Stimulated activated effector memory CD8-positive, alpha-beta T cell treated with anti-CD3 and anti-CD28 coated beads, Interleukin-12 subunit alpha, Interleukin-12 subunit beta, amount 100 ng/mL, for 72 hours (primary cell): ENCODE data around the gene OBP2A.

Experiments used
- ATAC-seq: fragments of 150-1000 bp; cut with Tn5 transposase; 2 replicates; pipeline ENCODE4 v1.10.0; 2021
- DNase-seq, 2 donors: peaks; one replicate each; pipeline ENCODE4 v3.0.0; 2021 to 2022; ENCODE audit warnings: low spot score in 2 of 2
- H3K27ac Mint-ChIP-seq: one replicate; pipeline ENCODE4 v1.8.0; 2022; ENCODE audit warnings: mild to moderate bottlenecking, mixed read lengths
- H3K36me3 Mint-ChIP-seq: one replicate; pipeline ENCODE4 v1.8.0; 2022; ENCODE audit warnings: mild to moderate bottlenecking, mixed read lengths
- H3K4me1 Mint-ChIP-seq: one replicate; pipeline ENCODE4 v1.8.0; 2022; ENCODE audit warnings: mixed read lengths
- H3K4me3 Mint-ChIP-seq: one replicate; pipeline ENCODE4 v1.8.0; 2022; ENCODE audit warnings: mild to moderate bottlenecking, mixed read lengths
- H3K9me3 Mint-ChIP-seq: one replicate; pipeline ENCODE4 v1.8.0; 2022; ENCODE audit warnings: mixed read lengths

OBP2A gene

DNA sequence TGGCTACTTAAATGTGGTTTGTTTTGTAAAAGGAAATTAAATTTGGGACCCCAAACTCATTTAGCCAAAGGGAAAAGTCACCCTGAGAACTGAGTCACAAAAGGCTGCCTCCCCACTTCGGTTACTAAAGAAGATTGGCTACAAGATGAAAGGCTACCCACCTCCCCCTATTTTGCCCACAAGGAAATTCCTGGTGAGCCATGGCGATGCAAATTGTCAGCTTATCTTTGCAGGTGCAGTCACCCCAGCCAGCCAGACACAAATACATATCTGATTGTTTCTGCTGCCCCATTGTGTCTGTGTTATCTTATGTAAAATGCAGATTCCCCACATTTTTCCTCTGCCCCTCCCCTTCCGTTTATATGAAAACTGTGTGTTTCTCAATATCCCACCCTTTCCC is 24.5 kb downstream of the OBP2A start:
- Mint-ChIP-seq H3K36me3 (no peaks in the 10 kb centered on the region), H3K4me1 (no peaks in the 10 kb centered on the region), H3K27ac (no peak overlapping the region), H3K9me3 (peaks cover 5% of the 10 kb centered on the region), H3K4me3 (no peak overlapping the region)
- ATAC-seq (no peak), DNase-seq (no peak)

DNA sequence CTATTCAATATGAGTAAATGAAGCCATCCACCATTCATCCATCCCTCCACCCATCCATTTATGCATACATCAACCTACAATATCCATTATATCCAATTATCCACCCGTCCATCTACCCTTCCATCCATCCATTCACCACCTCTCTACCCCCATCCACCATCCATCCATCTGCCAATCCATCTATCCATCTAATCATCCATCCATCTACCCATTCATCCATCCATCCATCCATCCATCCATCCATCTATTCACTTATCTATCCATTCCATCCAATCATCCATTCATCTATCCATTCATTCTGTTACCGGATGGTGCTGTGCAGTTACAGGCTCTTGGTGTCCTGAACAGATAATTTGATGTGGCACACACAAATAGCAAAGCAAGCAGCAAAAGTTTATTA is 26.3 kb downstream of the OBP2A start:
- ATAC-seq (no peak), DNase-seq (no peak)
- Mint-ChIP-seq H3K4me1 (no peaks in the 10 kb centered on the region), H3K36me3 (no peaks in the 10 kb centered on the region), H3K9me3 (peaks cover 5% of the 10 kb centered on the region), H3K27ac (no peak overlapping the region), H3K4me3 (no peak overlapping the region)

DNA sequence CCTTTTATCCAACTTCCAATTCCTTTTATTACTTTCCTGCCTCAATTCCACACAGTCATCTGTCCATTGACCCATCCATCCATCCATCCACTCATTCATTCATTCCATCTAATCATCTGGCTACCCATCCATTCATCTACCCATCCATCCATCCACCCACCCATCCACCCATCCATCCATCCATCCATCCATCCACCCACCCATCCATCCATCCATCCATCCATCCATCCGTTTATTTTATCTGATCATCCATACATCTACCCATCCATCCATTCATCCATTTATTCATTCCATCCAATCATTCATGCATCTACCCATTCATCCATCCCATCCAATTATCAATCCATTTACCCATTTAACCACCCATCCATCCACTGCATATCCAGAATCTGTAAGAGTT is 27.2 kb downstream of the OBP2A start:
- ATAC-seq (no peak), DNase-seq (no peak)
- Mint-ChIP-seq H3K4me1 (no peaks in the 10 kb centered on the region), H3K27ac (no peak overlapping the region), H3K4me3 (no peak overlapping the region), H3K9me3 (peaks cover 5% of the 10 kb centered on the region), H3K36me3 (no peaks in the 10 kb centered on the region)

DNA sequence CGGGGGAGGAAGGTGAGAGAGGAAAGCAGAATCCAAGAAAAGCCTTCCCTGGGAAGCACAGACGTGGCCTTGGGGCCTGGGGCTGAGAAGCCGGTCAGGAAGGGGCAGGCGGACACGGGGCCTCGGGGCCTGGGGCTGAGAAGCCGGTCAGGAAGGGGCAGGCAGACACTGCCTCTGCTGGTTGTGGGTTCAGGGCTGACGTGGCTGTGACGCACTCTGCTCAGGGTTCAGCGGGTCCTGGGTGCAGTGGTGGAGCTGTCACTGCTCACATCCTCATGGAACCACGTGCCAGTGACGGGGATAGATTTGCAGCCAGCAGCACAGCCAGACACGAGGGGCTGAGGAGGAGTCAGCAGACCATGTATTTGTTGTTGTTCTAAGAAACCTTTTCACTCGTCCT is 28.4 kb downstream of the OBP2A start:
- no peaks in the 10 kb centered on the region for H3K36me3 Mint-ChIP-seq
- no peak overlapping the region for H3K4me3 Mint-ChIP-seq
- peaks cover under 1% of the 10 kb centered on the region for H3K9me3 Mint-ChIP-seq
- DNase-seq (no peak), ATAC-seq (no peak)
- H3K4me1 Mint-ChIP-seq, result no peaks in the 10 kb centered on the region
- no peak overlapping the region for H3K27ac Mint-ChIP-seq

DNA sequence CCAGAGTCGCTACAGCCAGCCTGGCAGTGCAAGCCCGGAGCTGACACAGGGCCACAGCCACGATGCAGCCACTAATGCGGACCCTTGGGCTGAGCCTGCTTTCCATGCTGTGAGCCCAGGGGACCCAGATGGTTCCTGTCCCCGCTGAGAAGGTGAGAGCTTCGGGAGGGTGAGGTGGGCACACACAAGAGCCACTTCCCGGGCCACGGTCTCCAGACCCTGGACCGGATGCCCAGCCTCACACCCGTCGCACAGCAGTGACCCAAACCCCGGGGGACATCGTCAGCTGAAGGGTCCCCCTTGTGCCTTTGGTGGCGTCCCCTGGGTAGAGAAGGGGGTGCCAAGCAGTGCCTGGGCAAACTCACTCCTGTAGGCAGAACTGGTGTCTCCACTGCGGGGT is 29.0 kb downstream of the OBP2A start:
- no peak overlapping the region for H3K27ac Mint-ChIP-seq
- no peaks in the 10 kb centered on the region for H3K36me3 Mint-ChIP-seq
- DNase-seq, result no peak
- no peaks in the 10 kb centered on the region for H3K4me1 Mint-ChIP-seq
- H3K9me3 Mint-ChIP-seq, result no peaks in the 10 kb centered on the region
- H3K4me3 Mint-ChIP-seq, result no peak overlapping the region
- ATAC-seq, result no peak

DNA sequence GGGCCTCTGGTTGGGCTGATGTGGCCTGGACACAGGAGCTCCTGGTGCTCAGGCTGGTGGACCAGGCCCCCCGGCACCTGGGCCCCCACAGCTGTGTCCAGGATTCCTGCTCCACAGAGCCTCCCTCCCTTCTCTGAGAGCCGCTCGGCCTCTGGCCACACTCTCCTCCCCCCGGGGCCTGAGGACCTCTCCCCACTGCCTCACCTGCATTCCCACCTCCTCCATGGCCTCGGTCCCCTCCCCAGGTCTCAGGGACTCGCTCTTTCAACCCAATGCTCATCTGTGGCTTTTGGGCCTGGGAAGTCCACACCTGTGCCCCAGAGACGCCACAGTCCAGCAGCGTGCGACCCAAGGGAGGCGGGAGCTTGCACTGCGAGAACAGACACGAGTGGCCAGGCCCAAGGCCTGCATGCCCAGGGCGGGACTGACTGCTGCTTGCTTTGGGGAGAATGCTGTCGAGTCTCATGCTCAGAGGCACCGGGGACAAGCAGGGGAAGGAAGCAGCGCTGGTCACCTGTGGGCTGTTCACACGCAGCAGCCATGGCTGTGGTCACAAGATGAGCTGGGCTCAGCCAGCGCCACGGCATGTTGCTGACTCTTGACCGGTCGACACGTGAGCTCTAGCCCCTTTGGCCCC is 30.2 kb downstream of the OBP2A start:
- H3K4me3 Mint-ChIP-seq, result no peak overlapping the region
- no peaks in the 10 kb centered on the region for H3K4me1 Mint-ChIP-seq
- no peaks in the 10 kb centered on the region for H3K36me3 Mint-ChIP-seq
- H3K27ac Mint-ChIP-seq, result no peak overlapping the region
- ATAC-seq, result no peak
- DNase-seq, result no peak
- H3K9me3 Mint-ChIP-seq, result no peaks in the 10 kb centered on the region

DNA sequence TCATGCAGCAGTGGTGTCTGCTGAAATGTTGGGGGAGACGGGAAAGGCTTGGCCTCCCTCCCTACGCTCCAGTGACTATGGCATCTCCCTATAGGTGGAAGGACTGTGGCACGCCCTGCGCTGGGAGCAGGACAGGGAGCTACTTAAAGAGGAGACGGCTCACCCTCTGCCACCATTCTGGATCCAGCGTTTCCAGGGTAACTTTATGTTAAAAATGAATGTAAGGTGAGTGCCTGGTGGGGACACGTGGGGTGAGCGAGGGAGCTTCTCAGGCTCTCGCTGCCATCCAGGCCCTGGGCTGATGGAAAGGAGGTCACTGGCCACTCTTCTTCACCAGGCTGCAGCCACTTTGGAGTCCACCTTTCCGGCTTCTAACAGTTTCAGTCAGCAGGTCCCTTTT is 31.3 kb downstream of the OBP2A start:
- no peak overlapping the region for H3K27ac Mint-ChIP-seq
- no peaks in the 10 kb centered on the region for H3K4me1 Mint-ChIP-seq
- H3K4me3 Mint-ChIP-seq, result no peak overlapping the region
- no peaks in the 10 kb centered on the region for H3K36me3 Mint-ChIP-seq
- DNase-seq (no peak), ATAC-seq (no peak)
- no peaks in the 10 kb centered on the region for H3K9me3 Mint-ChIP-seq

DNA sequence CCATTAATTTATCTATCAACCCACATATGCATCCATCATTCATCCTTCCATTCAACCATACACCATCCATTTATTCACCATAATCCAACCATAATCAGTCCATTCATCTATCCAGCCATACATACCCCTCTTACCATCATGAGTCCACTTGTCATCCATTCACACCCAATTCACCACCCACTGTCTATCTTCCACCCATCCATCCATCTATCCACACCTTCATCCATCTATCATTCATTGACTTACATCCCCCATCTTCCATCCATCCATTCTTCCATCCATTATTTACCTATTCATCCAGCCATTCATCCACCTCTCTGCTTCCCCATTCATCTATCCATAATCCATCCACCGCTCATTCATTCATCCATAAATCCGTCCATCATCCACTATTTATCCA is 33.4 kb downstream of the OBP2A start:
- DNase-seq (no peak), ATAC-seq (no peak)
- Mint-ChIP-seq H3K4me1 (no peaks in the 10 kb centered on the region), H3K36me3 (no peaks in the 10 kb centered on the region), H3K9me3 (no peaks in the 10 kb centered on the region), H3K27ac (no peak overlapping the region), H3K4me3 (no peak overlapping the region)

DNA sequence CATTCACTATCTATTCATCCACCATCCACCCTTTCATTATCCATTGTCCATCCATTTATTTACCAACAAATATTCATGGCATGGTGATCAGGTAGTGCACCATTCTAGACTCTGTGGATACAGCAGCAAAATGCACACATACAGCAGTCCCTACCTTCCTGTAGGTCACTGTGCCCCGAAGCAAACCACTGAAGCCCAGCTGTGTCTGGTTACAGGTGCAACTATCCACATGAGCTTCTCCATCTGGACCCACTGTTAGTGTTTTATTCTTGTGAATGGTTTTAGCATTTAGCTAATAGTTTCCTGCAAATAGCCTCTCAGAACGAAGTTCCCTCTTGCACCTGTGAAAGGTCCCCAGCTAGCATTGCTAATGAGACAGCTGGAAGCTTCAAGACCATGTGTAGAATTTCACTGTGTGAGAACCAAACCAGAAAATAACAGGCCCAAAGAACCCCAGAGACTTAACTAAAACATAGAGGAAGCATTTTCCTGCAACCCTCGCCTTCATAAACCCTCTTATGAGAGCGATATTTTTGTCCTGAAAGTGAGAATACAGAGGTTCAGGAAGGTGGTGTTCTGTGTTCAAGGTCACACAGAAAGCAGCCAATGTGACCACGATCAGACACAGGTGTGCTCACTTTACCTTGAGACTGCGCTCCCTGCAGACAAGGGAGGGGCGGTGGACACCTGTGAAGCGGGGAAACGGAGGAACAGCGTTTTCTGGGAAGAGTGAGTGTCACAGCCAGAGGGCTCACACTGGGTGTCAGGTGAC is 34.1 kb downstream of the OBP2A start:
- Mint-ChIP-seq H3K4me3 (no peak overlapping the region), H3K36me3 (no peaks in the 10 kb centered on the region), H3K4me1 (no peaks in the 10 kb centered on the region), H3K27ac (no peak overlapping the region), H3K9me3 (no peaks in the 10 kb centered on the region)
- DNase-seq (no peak), ATAC-seq (no peak)

DNA sequence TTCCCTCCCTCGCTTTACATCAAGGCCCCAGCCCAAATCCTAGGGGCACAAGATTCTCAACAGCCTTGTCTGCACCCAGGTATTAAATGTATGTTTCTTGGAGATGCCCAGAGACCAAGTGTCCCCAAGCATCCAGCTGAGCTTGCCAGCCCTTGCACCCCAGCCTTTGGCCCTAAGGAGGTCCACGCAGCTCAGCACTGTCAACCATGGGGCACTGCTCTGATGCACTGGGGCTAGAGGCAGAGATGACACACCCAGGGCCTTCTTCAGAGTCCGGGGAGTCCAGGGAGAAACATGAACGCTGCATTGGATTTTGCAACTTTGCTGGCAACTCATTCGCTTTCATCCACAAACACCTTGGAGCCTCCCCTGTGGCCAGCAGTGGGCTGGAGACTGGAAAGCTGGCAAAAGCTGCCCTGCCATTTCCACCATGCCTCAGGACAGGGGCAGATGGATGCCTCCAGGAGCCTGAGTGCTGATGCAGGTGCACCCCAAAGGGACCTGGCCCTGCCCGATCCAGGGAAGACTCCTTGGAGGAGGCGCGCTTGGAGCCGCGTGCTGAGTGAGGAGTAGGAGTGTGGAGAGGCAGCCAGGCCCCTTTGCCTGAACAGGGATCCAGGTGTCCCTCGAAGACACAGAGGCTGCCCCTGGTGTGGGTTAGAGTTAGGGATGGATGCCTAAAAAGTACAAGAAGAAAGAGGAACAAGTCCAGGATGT is 34.9 kb downstream of the OBP2A start:
- no peaks in the 10 kb centered on the region for H3K9me3 Mint-ChIP-seq
- DNase-seq, result no peak
- H3K27ac Mint-ChIP-seq, result no peak overlapping the region
- no peak overlapping the region for H3K4me3 Mint-ChIP-seq
- no peak for ATAC-seq
- no peaks in the 10 kb centered on the region for H3K36me3 Mint-ChIP-seq
- no peaks in the 10 kb centered on the region for H3K4me1 Mint-ChIP-seq

DNA sequence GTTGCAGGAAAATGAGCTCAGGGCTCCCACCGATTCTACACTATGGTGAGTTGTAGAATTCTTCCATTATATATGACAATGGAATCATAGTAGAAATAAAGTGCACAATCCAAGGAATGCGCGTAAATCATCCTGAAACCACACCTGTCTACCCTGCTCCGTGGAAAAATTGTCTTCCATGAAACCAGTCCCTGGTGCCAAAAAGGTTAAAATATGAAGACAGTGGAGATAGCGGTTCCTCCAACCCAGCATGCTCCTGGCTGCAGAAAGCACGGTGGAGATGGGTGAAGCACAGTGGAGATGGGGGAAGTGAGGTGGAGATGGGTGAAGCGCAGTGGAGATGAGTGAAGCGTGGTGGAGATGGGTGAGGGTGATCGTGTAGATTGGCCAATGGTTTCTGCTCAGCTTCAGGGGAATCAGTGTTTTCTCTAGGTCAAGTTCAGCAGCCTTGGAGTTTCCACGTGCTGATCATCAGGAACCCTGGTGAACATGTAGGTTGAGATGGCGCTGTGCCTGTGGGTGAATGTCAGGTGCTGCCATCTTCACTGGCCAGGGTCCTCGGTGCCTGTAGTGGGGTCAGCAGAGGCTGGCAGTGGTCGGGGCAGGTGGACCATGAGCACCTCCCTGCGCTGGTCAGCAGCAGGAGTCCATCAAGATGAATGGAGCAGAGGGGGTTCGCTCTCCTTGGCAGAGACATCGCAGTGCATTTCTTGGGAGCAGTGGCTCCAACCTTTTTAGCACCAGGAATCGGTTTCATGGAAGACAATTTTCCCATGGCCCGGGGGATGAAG is 35.9 kb downstream of the OBP2A start:
- Mint-ChIP-seq H3K4me3 (no peak overlapping the region), H3K27ac (no peak overlapping the region), H3K9me3 (no peaks in the 10 kb centered on the region), H3K4me1 (no peaks in the 10 kb centered on the region), H3K36me3 (no peaks in the 10 kb centered on the region)
- DNase-seq (no peak), ATAC-seq (no peak)

DNA sequence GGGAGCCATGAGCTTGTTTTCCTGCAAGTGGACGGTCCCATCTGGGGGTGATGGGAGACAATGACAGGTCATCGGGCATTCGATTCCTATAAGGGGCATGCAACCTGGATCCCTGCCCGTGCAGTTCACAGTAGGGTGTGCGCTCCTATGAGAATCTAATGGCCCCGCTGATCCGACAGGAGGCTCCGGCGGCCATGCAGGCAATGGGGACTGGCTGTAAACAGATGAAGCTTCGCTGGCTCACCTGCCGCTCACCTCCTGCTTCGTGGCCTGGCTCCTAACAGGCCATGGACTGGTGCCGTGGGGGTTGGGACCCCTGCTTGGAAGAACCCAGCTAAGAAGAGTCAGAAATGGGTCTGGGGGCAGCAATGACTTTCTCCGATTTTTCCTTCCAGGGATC is 36.6 kb downstream of the OBP2A start:
- no peak for ATAC-seq
- Mint-ChIP-seq H3K4me3 (no peak overlapping the region), H3K4me1 (no peaks in the 10 kb centered on the region), H3K36me3 (no peaks in the 10 kb centered on the region), H3K27ac (no peak overlapping the region), H3K9me3 (no peaks in the 10 kb centered on the region)
- no peak for DNase-seq

DNA sequence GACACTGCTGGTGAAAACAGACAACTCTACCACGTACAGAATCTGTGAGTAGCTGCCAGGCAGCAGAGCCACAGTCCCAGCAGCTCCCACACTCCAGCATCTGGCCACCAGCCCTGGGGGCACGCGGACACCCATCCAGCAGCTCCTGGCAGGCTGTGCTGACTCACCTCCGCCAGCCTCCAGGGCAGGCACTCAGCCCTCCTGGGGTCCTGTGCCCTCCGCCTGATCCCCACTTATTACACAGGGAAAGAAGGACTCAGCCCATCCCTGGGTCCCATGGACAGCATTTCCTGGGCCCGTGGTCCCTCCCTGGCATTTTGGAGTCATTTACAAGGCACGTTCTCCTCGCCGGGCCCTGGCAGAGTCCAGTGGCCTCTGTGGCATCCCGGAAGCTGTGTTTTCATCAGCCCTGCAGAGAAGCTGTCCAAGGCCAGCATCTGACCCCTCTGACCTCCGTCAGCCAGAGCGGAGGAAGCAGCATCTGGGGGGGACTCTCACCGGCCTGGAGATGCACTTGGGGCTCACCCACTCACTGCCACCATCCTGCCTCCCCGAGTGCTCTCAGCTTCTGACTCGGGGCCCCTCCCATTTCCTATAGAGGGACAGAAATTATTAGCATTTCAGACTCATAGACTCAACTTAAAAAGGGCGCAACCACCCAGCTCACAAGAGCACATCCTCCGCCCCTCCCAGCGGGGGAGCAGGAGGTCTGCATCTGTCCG is 37.2 kb downstream of the OBP2A start:
- H3K4me3 Mint-ChIP-seq, result no peak overlapping the region
- ATAC-seq (no peak), DNase-seq (no peak)
- no peak overlapping the region for H3K27ac Mint-ChIP-seq
- no peaks in the 10 kb centered on the region for H3K9me3 Mint-ChIP-seq
- H3K4me1 Mint-ChIP-seq, result no peaks in the 10 kb centered on the region
- no peaks in the 10 kb centered on the region for H3K36me3 Mint-ChIP-seq

DNA sequence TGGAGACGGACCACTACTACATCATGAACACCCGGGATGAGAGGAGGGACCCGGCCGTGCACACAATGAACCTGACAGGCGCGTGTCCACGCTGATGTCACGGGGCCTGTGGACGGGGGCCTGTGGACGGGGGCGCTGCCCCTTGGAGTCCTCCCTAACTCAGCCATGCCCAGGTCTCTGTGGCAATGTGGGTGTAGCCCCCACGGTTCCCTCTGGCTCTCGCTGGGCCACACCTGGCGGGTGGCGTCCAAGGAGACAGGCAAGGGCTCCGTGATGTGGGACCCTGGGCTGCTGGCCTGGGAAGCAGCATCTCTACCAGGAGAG is 37.7 kb downstream of the OBP2A start:
- Mint-ChIP-seq H3K27ac (no peak overlapping the region), H3K9me3 (no peaks in the 10 kb centered on the region), H3K4me3 (no peak overlapping the region), H3K36me3 (no peaks in the 10 kb centered on the region), H3K4me1 (no peaks in the 10 kb centered on the region)
- DNase-seq (no peak), ATAC-seq (no peak)

DNA sequence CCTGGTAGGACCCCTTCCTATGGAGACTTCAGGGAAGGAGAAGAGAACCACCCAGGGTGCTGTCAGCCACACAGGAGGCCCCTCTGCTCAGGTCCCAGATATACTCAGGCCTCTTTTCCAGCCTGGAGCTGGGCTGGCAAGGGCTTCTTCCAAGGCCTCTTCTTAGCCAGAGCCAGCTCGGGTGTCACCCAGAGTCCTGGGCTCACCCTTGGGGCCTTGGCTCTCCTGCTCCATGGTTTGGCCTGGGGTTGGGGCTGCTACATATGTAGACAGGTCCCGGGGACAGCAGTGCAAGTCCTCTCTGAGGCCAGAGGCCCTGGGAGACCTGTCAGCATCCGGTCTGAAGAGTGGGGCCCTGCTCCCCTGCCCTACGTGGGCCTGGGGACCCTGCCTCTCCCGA is 38.4 kb downstream of the OBP2A start:
- no peak for DNase-seq

More for the DNA sequence above, 38.4 kb downstream of the OBP2A start:
- Mint-ChIP-seq H3K36me3 (no peaks in the 10 kb centered on the region), H3K27ac (no peak overlapping the region), H3K4me3 (no peak overlapping the region), H3K9me3 (no peaks in the 10 kb centered on the region), H3K4me1 (no peaks in the 10 kb centered on the region)
- no peak for ATAC-seq
